IMR-90 (cell line): ENCODE results near the gene MAN1C1. TPM values are rescaled to one million over a fixed set of nuclear protein-coding genes. Genes with fewer than 3 reads are reported as not detected.

Experiments
- ATAC-seq: fragments of 200-7000 bp; cut with Tn5 transposase; 2 replicates; pipeline ENCODE4 v1.9.1; 2020; ENCODE audit warnings: low read depth, mild to moderate bottlenecking, moderate library complexity
- BruUV-seq: library from RNA; stranded (reverse); fragments of 400-500 nt; replicated peaks from 2 replicates; lab custom pipeline; 2021; lab: Mats Ljungman, UMichigan
- CTCF ChIA-PET: fragments of 300-600 bp; formaldehyde crosslinking; extraction: SDS; loops from one replicate; lab custom pipeline; 2021; ENCODE audit warnings: antibody characterized with exemption; lab: Yijun Ruan, JAX
- POLR2A ChIA-PET: fragments of 300-600 bp; sonication (Branson Sonifier 250); formaldehyde crosslinking; loops from one replicate; lab custom pipeline; 2022; ENCODE audit warnings: antibody characterized with exemption; ENCODE audit not compliant: unreplicated experiment; lab: Charles Lee
- DNase-seq: peaks from one replicate; pipeline ENCODE4 v3.0.0; 2013
- H2AFZ ChIP-seq: replicated peaks from 2 replicates; pipeline ENCODE3; 2013; ENCODE audit warnings: low read length, mild to moderate bottlenecking; ENCODE audit not compliant: poor library complexity
- H2AK5ac ChIP-seq: 2 replicates; pipeline ENCODE4 v1.6.1; 2013; ENCODE audit warnings: low read depth, low read length, inconsistent platforms
- H2AK9ac ChIP-seq: replicated peaks from 2 replicates; pipeline ENCODE3; 2013; ENCODE audit warnings: mild to moderate bottlenecking, low read depth, low read length, moderate library complexity; ENCODE audit not compliant: poor library complexity
- H2BK120ac ChIP-seq: 2 replicates; pipeline ENCODE4 v1.6.1; 2013; ENCODE audit warnings: low read depth, low read length, inconsistent platforms
- H2BK15ac ChIP-seq: 3 replicates; pipeline ENCODE4 v1.6.1; 2013; ENCODE audit warnings: low read depth, low read length, inconsistent platforms
- H2BK20ac ChIP-seq: 2 replicates; pipeline ENCODE4 v1.6.1; 2013; ENCODE audit warnings: low read depth, mild to moderate bottlenecking, inconsistent platforms, low read length, moderate library complexity
- H2BK5ac ChIP-seq: 2 replicates; pipeline ENCODE4 v1.6.1; 2013; ENCODE audit warnings: mild to moderate bottlenecking, low read depth, low read length, inconsistent platforms; ENCODE audit not compliant: poor library complexity, severe bottlenecking
- H3K14ac ChIP-seq: replicated peaks from 2 replicates; pipeline ENCODE4 v1.6.1; 2013; ENCODE audit warnings: low read depth, low read length, inconsistent platforms
- H3K18ac ChIP-seq: 2 replicates; pipeline ENCODE4 v1.6.1; 2013; ENCODE audit warnings: low read depth, low read length, control low read depth
- H3K23ac ChIP-seq: 2 replicates; pipeline ENCODE4 v1.6.1; 2013; ENCODE audit warnings: low read depth, low read length, inconsistent platforms
- H3K27ac ChIP-seq: 2 replicates; pipeline ENCODE4 v1.5.1; 2013; ENCODE audit warnings: mild to moderate bottlenecking, control low read depth, low read length; ENCODE audit not compliant: insufficient read depth
- H3K27me3 ChIP-seq: 2 replicates; pipeline ENCODE4 v1.6.1; 2013; ENCODE audit warnings: low read length; ENCODE audit not compliant: control insufficient read depth, insufficient read depth
- H3K36me3 ChIP-seq: 2 replicates; pipeline ENCODE4 v1.6.1; 2013; ENCODE audit warnings: low read length, mixed read lengths; ENCODE audit not compliant: control insufficient read depth, insufficient read depth
- H3K4ac ChIP-seq: 2 replicates; pipeline ENCODE4 v1.6.1; 2013; ENCODE audit warnings: low read depth, low read length, inconsistent platforms
- H3K4me1 ChIP-seq: 2 replicates; pipeline ENCODE4 v1.6.1; 2013; ENCODE audit warnings: low read length, mixed read lengths; ENCODE audit not compliant: control insufficient read depth, insufficient read depth
- H3K4me2 ChIP-seq: 2 replicates; pipeline ENCODE4 v1.6.1; 2013; ENCODE audit warnings: low read depth, mild to moderate bottlenecking, control low read depth, low read length, moderate library complexity
- H3K4me3 ChIP-seq: 2 replicates; pipeline ENCODE4 v1.5.1; 2013; ENCODE audit warnings: low read depth, mild to moderate bottlenecking, control low read depth, low read length, moderate library complexity; ENCODE audit not compliant: insufficient read depth
- H3K56ac ChIP-seq: 2 replicates; pipeline ENCODE4 v1.6.1; 2013; ENCODE audit warnings: low read length, inconsistent platforms; ENCODE audit not compliant: insufficient read depth; ENCODE audit errors: extremely low read depth
- H3K79me1 ChIP-seq, 2 experiments: 2 replicates each; pipeline ENCODE4 v1.6.1; 2013; ENCODE audit warnings: low read length in 2 of 2, inconsistent platforms in 1 of 2, low read depth in 1 of 2
- H3K9ac ChIP-seq: 2 replicates; pipeline ENCODE4 v1.6.1; 2013; ENCODE audit warnings: low read depth, low read length, control low read depth
- H3K9me1 ChIP-seq: 2 replicates; pipeline ENCODE4 v1.6.1; 2013; ENCODE audit warnings: low read length, inconsistent platforms; ENCODE audit not compliant: insufficient read depth
- H3K9me3 ChIP-seq: 2 replicates; pipeline ENCODE4 v1.6.1; 2013; ENCODE audit warnings: low read length; ENCODE audit not compliant: control insufficient read depth, insufficient read depth
- H4K20me1 ChIP-seq: 2 replicates; pipeline ENCODE4 v1.6.1; 2013; ENCODE audit warnings: low read length, inconsistent platforms; ENCODE audit not compliant: insufficient read depth
- H4K5ac ChIP-seq: 2 replicates; pipeline ENCODE4 v1.6.1; 2013; ENCODE audit warnings: mild to moderate bottlenecking, low read depth, low read length, control low read depth
- H4K8ac ChIP-seq, 2 experiments: 2 replicates each; pipeline ENCODE4 v1.6.1; 2013; ENCODE audit warnings: low read depth in 2 of 2, low read length in 2 of 2, control low read depth in 1 of 2, inconsistent platforms in 1 of 2
- H4K91ac ChIP-seq: 2 replicates; pipeline ENCODE4 v1.6.1; 2013; ENCODE audit warnings: low read depth, low read length, inconsistent platforms; ENCODE audit not compliant: insufficient read depth
- NFE2L2 ChIP-seq: fragments of 150-350 bp; IDR thresholded peaks from 2 replicates; pipeline ENCODE4 v1.6.1; 2016; ENCODE audit warnings: low read depth, mild to moderate bottlenecking, low read length
- RCOR1 ChIP-seq: IDR thresholded peaks from 2 replicates; pipeline ENCODE4 v1.6.1; 2012; ENCODE audit warnings: mild to moderate bottlenecking, low read length, improper control_type of control experiment; ENCODE audit not compliant: insufficient replicate concordance
- WGBS, 2 experiments: methylation state at CpG; one replicate each; pipeline versions ENCODE4 v1.1.5 to v1.1.7; 2013; ENCODE audit warnings: missing lambda C conversion rate in 2 of 2; ENCODE audit not compliant: insufficient read length in 1 of 2; ENCODE audit errors: extremely low coverage in 2 of 2; 5-methylcytosine and 5-hydroxymethylcytosine counted together
- dilution Hi-C: fragments of 300-500 bp; cut with HindIII; formaldehyde crosslinking; loops from one replicate; pipeline ENCODE4 v1.14.3; 2018; ENCODE audit warnings: low sequenced_read_pairs; ENCODE audit not compliant: unreplicated experiment
- in situ Hi-C: fragments of 300-500 bp; cut with MboI; formaldehyde crosslinking; loops from 3 replicates; pipeline ENCODE4 v1.14.3; 2019; ENCODE audit warnings: low sequenced_read_pairs, inconsistent platforms, mixed read lengths
- intact Hi-C: fragments of 100-400 bp; cut with micrococcal nuclease; formaldehyde crosslinking; loops from 2 replicates; pipeline ENCODE4 v1.10.0; 2022
- polyA plus RNA-seq, 3 experiments: library from polyadenylated mRNA; depleted of rRNA; stranded (reverse); fragments of >200 nt; gene quantifications; 2 replicates each; pipeline ENCODE4 v1.2.3, GENCODE V29; 2012; ENCODE audit warnings: low replicate concordance in 1 of 3
- total RNA-seq: library from RNA; depleted of rRNA; stranded (reverse); fragments of >200 nt; gene quantifications from 2 replicates; pipeline ENCODE4 v1.2.3, GENCODE V29; 2012

The MAN1C1 gene
- total and polyA plus RNA-seq, 2 of the 4 experiments (the other 2 are of a cell fraction), result 3.2 to 11.3 TPM

- Histone ChIP-seq H2AFZ (peak overlapping the region; percentile 11), H3K23ac (peak overlapping the region; percentile 88), H3K9ac (peak overlapping the region; percentile 22), H2BK5ac (peak overlapping the region; percentile 96), H2BK20ac (peak overlapping the region; percentile 99), H3K4me2 (no peak overlapping the region), H4K8ac (peak overlapping the region; percentile 92 to 93), H3K27me3 (no peaks in the 10 kb centered on the region), H2AK5ac (peak overlapping the region; percentile 98), H3K27ac (peak overlapping the region; percentile 100), H2BK15ac (peak overlapping the region; percentile 100), H3K9me1 (peaks cover 57% of the 10 kb centered on the region), H3K9me3 (no peaks in the 10 kb centered on the region), H4K20me1 (0 out of 2 replicates have a peak, but pooled peaks cover 5% of the 10 kb centered on the region), H3K14ac (peak overlapping the region; percentile 97), H2AK9ac (peak overlapping the region; percentile 73), H3K18ac (peak overlapping the region; percentile 99), H3K4me1 (peaks cover 66% of the 10 kb centered on the region), H3K4me3 (no peak overlapping the region), H2BK120ac (peak overlapping the region; percentile 98), H3K56ac (peak overlapping the region; percentile 94), H3K79me1 (peaks cover 0 to 55% of the 10 kb centered on the region in 2 experiments; a peak in 2 of 4 replicates), H4K91ac (peak overlapping the region; percentile 99), H3K4ac (peak overlapping the region; percentile 98), H4K5ac (peak overlapping the region; percentile 98), H3K36me3 (no peaks in the 10 kb centered on the region)
- ChIA-PET CTCF (no interaction called here), POLR2A (no interaction called here)
- dilution Hi-C loops, result no loop called here
- no TSS peak for BruUV-seq
- ATAC-seq, result peak; percentile 3; the same call in 1 of the 2 replicates
- DNase-seq, result peak; percentile 66
- in situ Hi-C loops, result no loop called here
- WGBS, 2 experiments, result no CpG with 5 or more reads among the region's 7 CpGs
- intact Hi-C loops, result loop anchor here (1.0 to 5.0 kb wide), 3 partner anchors 15 to 93 kb away; no protein-coding TSS in a partner anchor
- TF ChIP-seq NFE2L2 (peak; percentile 40; the same call in 1 of the 2 replicates), RCOR1 (no peak)
Measured at GRCh38 chr1:25710583-25711347, 94.2 kb downstream of the MAN1C1 start.
